Pancreas (tissue), 10 donors: Measurements from ENCODE around the gene DPF3. TPM values are rescaled to one million over a fixed set of nuclear protein-coding genes. Genes with fewer than 3 reads are reported as not detected.
A peak's percentile ranks its signal among the peaks of the same experiment; 100 is the strongest.

Experiments used
- ATAC-seq, 4 donors: fragments of 200-7000 bp; cut with Tn5 transposase; one replicate each; pipeline versions ENCODE4 v1.8.0 to v1.9.1; 2020; ENCODE audit warnings: mild to moderate bottlenecking in 4 of 4, moderate library complexity in 4 of 4
- DNase-seq, 6 donors: peaks; one replicate each; pipeline ENCODE4 v3.0.0-alpha.2; 2020
- FAIRE-seq: peaks from 2 replicates; lab custom pipeline; 2012; peaks lifted over from hg19 to GRCh38; lab: Jason Lieb, UNC
- H3K27ac ChIP-seq, 4 donors: fragments of 200-600 bp; sonication (generic); 1 replicate in 3 of 4; 2 replicates in 1 of 4; pipeline versions ENCODE4 v1.5.0 to v1.8.0; 2020
- H3K27me3 ChIP-seq, 4 donors: fragments of 200-600 bp; one replicate each; pipeline ENCODE4 v1.8.0; 2021
- H3K36me3 ChIP-seq, 3 donors: fragments of 200-600 bp; sonication (generic) in 1 of 3; one replicate each; pipeline versions ENCODE4 v1.5.0 to v1.8.0; 2020 to 2021
- H3K4me1 ChIP-seq, 3 donors: fragments of 200-600 bp; one replicate each; pipeline ENCODE4 v1.8.0; 2021
- H3K4me3 ChIP-seq, 4 donors: fragments of 200-600 bp; sonication (generic) in 2 of 4; one replicate each; pipeline versions ENCODE4 v1.5.0 to v1.8.0; 2020 to 2021
- H3K9me3 ChIP-seq, 4 donors: fragments of 200-600 bp; one replicate each; pipeline ENCODE4 v1.8.0; 2021
- CTCF ChIP-seq, 4 donors: fragments of 200-600 bp; sonication (generic) in 3 of 4; IDR thresholded peaks; one replicate each; pipeline versions ENCODE4 v1.5.0 to v1.8.0; 2021; ENCODE audit warnings: antibody characterized with exemption in 4 of 4
- WGBS, 2 donors: extraction: QIAGEN DNeasy Blood & Tissue Kit; methylation state at CpG; one replicate each; pipeline ENCODE4 v1.1.7; 2013; 5-methylcytosine and 5-hydroxymethylcytosine counted together
- intact Hi-C, 3 donors: fragments of 100-400 bp; cut with DNase I; formaldehyde crosslinking; loops; one replicate each; pipeline versions ENCODE4 v1.11.1 to v1.14.2; 2022
- polyA plus RNA-seq, 2 donors: library from polyadenylated mRNA; stranded (reverse); fragments of 200-250 nt; gene quantifications; one replicate each; pipeline ENCODE4 v1.2.3, GENCODE V29; 2013
- total RNA-seq, 6 donors: library from RNA; stranded (reverse); fragmentation: NEBNext Ultra II Directional in 4 of 6; extraction: Animal tissue kit (Norgen Biotek cat#: 25700) in 4 of 6; gene quantifications; one replicate each; pipeline versions ENCODE4 v1.2.1 to v1.2.4, GENCODE V29; 2021 to 2023
- donor health status: healthy with polysubstance abuse.
- donor health status: DM: no; HTN: no; CAD: no; lungs with moderate emphysema.
- donor health status: DM: no; HTN: no; CAD: no.
- donor health status: control.
- donor health status: control.
- donor health status: Bipolar disorder and iron deficiency.
- donor health status: DM: yes; HTN: yes; CAD: no.
- donor health status: DM: no; HTN: no; CAD: no.
- donor health status: DM: no; HTN: no; CAD: no.
- donor health status: DM: yes; HTN: yes; CAD: no.

Gene DPF3
- total and polyA plus RNA-seq, 8 donors: 0.14 to 1.3 (median 0.86) TPM

DNA sequence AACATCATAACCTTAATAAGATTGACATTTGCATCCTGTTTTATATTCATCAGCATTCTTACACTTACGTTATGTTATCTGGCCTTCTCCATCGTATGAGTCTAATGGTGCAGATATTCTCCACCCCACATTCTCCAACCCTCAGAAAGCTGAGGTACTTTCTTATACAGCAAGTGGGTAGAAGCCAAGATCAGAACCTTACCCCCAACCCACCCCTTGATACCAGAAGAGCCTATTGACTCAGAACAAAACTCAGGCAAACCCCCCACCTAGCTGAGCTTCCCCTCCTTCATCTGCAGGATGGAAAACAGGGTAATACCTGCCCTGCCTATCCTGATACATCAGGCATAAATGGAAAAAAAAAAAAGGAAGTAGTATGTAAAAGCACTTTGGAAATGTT lies 77.6 kb downstream of the DPF3 start:
- no peak for TF ChIP-seq CTCF (IDR thresholded peaks at IDR 0.05)
- ATAC-seq (no peak), FAIRE-seq (no peak), DNase-seq (no peak)
- Histone ChIP-seq H3K9me3 (no peaks in the 10 kb centered on the region), H3K36me3 (no peaks in the 10 kb centered on the region), H3K4me1 (no peaks in the 10 kb centered on the region), H3K4me3 (no peak overlapping the region), H3K27ac (no peak overlapping the region), H3K27me3 (no peaks in the 10 kb centered on the region)
- 89 to 93% methylated on average over 2 of the region's 2 CpGs for WGBS, 2 donors
- intact Hi-C loops: no loop called here

- intact Hi-C loops: no loop called here
- ATAC-seq (no peak), DNase-seq (no peak), FAIRE-seq (no peak)
- Histone ChIP-seq H3K27me3 (no peaks in the 10 kb centered on the region), H3K36me3 (no peaks in the 10 kb centered on the region), H3K9me3 (no peaks in the 10 kb centered on the region), H3K4me1 (no peaks in the 10 kb centered on the region), H3K27ac (no peak overlapping the region), H3K4me3 (no peak overlapping the region)
- no peak for TF ChIP-seq CTCF (IDR thresholded peaks at IDR 0.05)
- 53 to 62% methylated on average over 4 of the region's 4 CpGs for WGBS, 2 donors
These were observed 78.5 kb downstream of the DPF3 start for GRCh38 chr14:72815430-72815829.

GRCh38 chr14:72812292-72812851 lies 81.5 kb downstream of the DPF3 start:
- intact Hi-C loops: no loop called here
- no peaks in the 10 kb centered on the region for H3K4me1 ChIP-seq
- TF ChIP-seq CTCF (IDR thresholded peaks at IDR 0.05): no peak
- 72 to 73% methylated on average over 16 to 17 of the region's 17 CpGs for WGBS, 2 donors
- no peaks in the 10 kb centered on the region for H3K27me3 ChIP-seq
- no peak overlapping the region for H3K27ac ChIP-seq
- no peaks in the 10 kb centered on the region for H3K36me3 ChIP-seq
- no peaks in the 10 kb centered on the region for H3K9me3 ChIP-seq
- H3K4me3 ChIP-seq: no peak overlapping the region
- peak in 3 of 4 donors; percentile 38 to 44 (median 44) for ATAC-seq
- DNase-seq: peak in 2 of 6 donors; percentile 12 to 16
- FAIRE-seq: no peak

DNA sequence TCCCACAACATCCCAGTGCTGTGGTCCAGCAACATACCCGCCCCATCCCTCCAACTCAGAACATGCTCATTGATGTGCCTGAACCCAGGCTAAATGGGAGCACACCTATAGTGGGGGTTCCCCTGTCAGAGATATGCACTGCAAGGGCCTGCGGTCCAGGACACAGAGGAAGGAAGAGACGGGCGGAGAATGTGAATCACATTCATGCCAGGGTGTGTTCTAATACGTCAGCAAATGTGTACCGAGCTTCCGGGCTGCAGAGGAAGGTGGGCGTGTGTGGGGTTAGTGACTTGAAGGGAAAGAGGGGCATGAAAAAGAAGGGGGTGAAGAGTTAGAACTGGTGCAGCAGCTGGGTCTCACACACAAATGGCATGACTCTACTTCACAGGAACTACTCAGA lies 83.7 kb downstream of the DPF3 start:
- 87 to 91% methylated on average over 8 of the region's 8 CpGs for WGBS, 2 donors
- ATAC-seq (no peak), DNase-seq (no peak), FAIRE-seq (no peak)
- intact Hi-C loops: no loop called here
- Histone ChIP-seq H3K4me3 (no peak overlapping the region), H3K36me3 (no peaks in the 10 kb centered on the region), H3K9me3 (no peaks in the 10 kb centered on the region), H3K27me3 (no peaks in the 10 kb centered on the region), H3K27ac (no peak overlapping the region), H3K4me1 (no peaks in the 10 kb centered on the region)
- no peak for TF ChIP-seq CTCF (IDR thresholded peaks at IDR 0.05)

DNA sequence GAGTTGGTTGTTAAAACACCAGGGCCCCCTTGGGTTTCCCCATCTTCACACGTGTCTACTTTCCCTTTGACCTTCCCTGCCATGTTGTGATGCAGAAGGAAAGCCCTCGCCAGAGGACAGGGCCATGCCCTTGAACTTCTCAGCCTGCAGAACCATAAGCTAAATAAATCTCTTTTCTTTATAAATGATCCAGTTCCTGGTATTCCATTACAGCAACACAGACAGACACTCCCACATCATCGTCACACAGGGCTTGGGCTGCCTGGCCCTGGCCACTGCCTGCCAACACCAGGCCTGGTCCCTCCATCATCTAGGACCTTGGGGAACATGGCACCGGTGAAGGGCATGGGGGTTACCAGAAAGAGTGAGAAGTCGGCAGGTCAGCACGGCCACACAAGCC lies 84.8 kb downstream of the DPF3 start:
- H3K27ac ChIP-seq: no peak overlapping the region
- no peak overlapping the region for H3K4me3 ChIP-seq
- H3K27me3 ChIP-seq: no peaks in the 10 kb centered on the region
- ATAC-seq (no peak), FAIRE-seq (no peak), DNase-seq (no peak)
- no peak for TF ChIP-seq CTCF (IDR thresholded peaks at IDR 0.05)
- intact Hi-C loops: no loop called here
- WGBS, 2 donors: 73 to 74% methylated on average over 6 of the region's 6 CpGs
- H3K36me3 ChIP-seq: no peaks in the 10 kb centered on the region
- H3K9me3 ChIP-seq: no peaks in the 10 kb centered on the region
- no peaks in the 10 kb centered on the region for H3K4me1 ChIP-seq
